GM21619 (cell line): Measurements from ENCODE around the gene HSPA6.
"Not testable (repeated sequence)": the region's sequence is repeated elsewhere in the genome, so short reads cannot be mapped to it uniquely, and the experiment has no call there.

Experiments
- ATAC-seq: cut with Tn5 transposase; IDR thresholded peaks from one replicate; pipeline ENCODE4 v1.9.1; 2021; ENCODE audit not compliant: unreplicated experiment

HSPA6 gene

GRCh38 chr1:161523817-161524741, at the start of gene HSPA6:
TSS of gene HSPA6 (plus strand) at chr1:161524540. CDS start at chr1:161524659, 119 bp downstream.
- ATAC-seq: peak; percentile 48

DNA sequence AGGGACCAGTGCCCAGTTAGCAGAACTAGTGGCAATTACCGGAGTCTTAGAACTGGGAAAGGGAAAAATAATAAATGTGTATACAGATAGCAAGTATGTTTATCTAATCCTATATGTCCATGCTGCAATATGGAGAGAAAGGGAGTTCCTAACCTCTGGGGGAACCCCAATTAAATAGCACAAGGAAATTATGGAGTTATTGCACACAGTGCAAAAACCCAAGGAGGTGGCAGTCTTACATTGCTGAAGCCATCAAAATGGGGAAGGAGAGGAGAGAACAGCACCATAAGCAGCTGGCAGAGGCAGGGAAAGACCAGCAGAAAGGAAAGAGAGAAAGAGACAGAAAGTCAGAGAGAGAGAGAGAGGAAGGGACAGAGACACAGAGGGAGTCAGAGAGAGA, 46.6 kb upstream of the HSPA6 start:
- not testable (repeated sequence) for ATAC-seq

DNA sequence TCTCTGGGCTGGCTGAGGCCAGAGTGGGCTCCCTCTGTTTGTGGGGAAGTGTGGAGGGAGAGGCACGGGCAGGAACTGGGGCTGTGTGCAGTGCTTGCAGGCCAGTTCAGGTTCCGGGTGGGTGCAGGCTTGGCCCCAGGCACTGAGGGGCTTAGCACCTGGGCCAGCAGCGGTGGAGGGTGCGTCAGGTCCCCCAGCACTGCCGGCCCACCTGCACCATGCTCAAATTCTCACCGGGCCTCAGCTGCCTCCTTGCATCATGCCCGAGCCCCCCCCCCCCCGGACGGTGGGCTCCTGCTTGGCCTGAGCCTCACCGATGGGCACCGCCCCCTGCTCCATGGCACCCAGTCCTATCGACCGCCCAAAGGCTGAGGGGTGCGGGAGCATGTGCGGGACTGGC, 45.4 kb upstream of the HSPA6 start:
- ATAC-seq: no peak

DNA sequence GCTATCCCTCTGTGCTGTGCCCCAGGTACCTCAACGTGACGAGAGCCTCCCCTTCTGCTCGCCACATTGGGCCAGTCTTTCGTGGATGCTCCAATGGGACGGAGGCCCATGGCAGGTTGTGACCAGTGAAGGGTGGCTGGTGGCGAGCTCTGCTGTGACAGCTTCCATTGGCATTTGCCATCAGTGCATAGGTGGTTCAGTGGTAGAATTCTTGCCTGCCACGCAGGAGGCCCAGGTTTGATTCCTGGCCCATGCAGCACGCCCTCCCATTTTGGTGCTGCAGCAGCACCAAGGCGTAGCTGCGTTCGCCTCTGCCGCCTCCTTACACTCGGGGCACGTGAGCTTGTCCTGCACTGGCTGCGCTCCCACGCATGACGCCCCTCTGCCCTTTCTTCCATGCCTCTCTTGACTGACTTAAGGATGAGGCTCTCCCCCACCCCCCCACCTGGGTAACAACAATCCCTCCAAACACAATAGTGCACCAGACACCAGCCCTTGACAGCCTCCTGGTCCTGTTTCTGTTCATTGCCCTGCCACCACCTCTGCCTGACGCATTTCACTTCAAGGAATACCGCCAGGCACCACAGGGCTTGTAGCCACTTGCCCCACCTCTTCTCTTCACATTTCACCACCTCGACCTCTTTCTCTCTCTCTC, 43.8 kb upstream of the HSPA6 start:
- no peak for ATAC-seq

- no peak for ATAC-seq
Measured at GRCh38 chr1:161481624-161482392, 42.5 kb upstream of the HSPA6 start.

DNA sequence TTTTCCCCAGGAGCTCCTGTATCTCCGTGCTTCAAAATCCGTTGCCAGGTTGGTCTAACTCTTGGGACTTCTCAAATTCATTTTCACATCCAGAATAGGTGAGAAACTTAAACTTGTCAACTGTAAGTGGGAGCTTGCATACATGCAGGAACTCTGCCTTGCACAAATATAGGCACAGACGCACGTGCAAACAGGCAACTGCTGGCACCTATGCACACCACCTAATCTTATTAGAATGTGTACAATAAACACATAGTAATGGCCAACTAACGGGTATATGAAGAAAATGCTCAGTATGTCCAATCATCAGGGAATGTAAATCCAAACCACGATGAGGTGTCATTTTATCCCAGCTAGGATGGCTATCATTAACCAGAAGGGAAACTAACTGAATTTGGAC, 41.7 kb upstream of the HSPA6 start:
- ATAC-seq: no peak

- no peak for ATAC-seq
Measured at GRCh38 chr1:161483361-161483760, 41.0 kb upstream of the HSPA6 start.

- ATAC-seq: no peak
Measured at GRCh38 chr1:161484613-161485012, 39.7 kb upstream of the HSPA6 start.

DNA sequence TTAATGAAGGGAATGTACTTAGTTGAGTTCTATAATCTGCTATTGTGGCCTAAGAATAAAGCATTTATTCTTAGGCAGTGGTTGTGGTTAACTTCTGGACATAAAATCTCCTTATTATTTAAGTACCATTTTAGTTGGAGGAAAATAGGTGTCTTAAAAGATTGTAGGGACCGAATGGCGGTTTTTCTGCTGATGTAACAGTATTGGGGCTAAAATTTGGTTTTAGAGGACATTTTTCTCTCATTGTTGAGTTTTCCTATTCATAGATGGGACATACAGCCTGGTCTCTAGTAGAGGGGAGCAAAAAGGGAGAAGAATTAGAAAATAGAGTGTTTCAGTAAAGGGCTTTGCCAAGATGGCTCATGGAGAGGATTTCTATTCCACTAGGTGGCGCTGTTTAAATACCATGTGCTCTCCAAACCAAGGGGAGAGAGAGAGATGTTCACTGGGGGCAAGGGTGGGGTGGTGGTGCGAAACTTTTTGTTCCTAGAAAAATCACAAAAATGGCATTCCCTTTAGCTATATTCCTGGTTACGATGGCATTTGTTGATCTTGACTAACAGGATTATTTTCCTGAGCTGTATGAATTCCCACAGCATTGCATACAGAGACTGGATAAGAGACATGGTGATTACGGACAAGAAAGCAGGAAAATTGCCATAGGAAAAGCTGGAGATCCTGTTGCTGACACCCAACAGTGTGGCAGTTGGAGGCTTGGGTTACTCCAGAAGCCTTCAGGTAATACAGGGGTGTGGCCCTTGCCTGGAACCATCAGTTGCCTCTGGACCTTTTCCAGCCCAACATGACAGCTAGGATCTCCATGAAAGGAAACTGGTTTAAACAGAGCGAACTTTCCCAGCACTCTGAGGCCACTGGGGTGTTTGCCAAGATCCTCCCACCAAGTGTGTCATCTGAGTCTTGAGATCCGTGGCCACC, 37.3 kb upstream of the HSPA6 start:
- no peak for ATAC-seq

GRCh38 chr1:161491472-161491871, 32.9 kb upstream of the HSPA6 start:
- ATAC-seq: no peak

GRCh38 chr1:161492827-161493226, 31.5 kb upstream of the HSPA6 start:
- no peak for ATAC-seq

GRCh38 chr1:161494091-161494735, 30.1 kb upstream of the HSPA6 start:
- ATAC-seq: no peak

- ATAC-seq: no peak
Measured at GRCh38 chr1:161495490-161495889, 28.9 kb upstream of the HSPA6 start.

- no peak for ATAC-seq
Measured at GRCh38 chr1:161497961-161498360, 26.4 kb upstream of the HSPA6 start.

DNA sequence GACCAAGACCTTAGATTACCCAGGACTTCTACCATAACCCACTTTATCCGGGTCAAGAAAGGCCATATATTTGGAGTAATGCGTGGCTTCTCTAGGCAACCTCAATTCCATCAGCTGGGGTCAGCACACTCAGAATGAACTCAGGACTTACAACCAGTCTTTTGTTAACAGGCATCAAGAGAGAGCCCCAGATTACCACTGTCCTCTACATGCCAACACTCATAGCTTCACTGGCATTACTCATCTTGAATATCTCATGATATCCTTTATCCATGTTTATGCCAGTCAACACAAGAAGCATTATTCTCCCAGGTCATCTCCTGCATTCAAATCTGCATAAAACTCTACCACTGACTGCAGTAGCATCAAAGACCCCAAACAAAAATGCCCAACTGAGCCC, 25.7 kb upstream of the HSPA6 start:
- no peak for ATAC-seq

GRCh38 chr1:161499099-161500039, 25.0 kb upstream of the HSPA6 start:
- no peak for ATAC-seq

GRCh38 chr1:161501234-161501633, 23.1 kb upstream of the HSPA6 start:
- no peak for ATAC-seq

DNA sequence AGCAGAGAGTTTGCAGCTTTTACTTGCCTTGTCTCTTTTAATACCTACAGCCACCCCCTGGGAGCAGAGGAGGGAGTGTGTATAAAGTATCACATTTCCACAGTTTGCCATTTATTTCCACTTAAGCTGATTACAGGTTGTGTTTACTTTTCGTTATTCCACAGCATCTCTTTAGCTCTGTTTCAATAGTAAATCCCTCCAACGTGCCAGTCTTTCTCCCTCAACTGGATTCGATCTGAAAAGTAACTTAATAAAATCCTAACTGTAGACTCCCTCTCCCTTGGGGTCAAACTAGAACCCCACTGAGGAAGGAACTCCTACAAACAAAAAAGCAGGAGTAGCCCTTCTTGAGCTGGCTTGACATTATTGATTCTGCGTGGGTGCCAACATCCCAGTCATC, 22.2 kb upstream of the HSPA6 start:
- no peak for ATAC-seq
